PC-9 (cell line): ENCODE measurements around the gene PCDHA13. TPM values are rescaled to one million over a fixed set of nuclear protein-coding genes. Genes with fewer than 3 reads are reported as not detected.
A peak's percentile ranks its signal among the peaks of the same experiment; 100 is the strongest.

Source experiments
- BruUV-seq: library from RNA; stranded (reverse); fragments of 400-500 nt; replicated peaks from 2 replicates; lab custom pipeline; 2021; lab: Mats Ljungman, UMichigan
- CTCF ChIA-PET: fragments of 300-600 bp; sonication (Branson Sonifier 250); formaldehyde crosslinking; loops from one replicate; lab custom pipeline; 2022; ENCODE audit warnings: antibody characterized with exemption; lab: Charles Lee
- POLR2A ChIA-PET: fragments of 300-600 bp; sonication (Branson Sonifier 250); formaldehyde crosslinking; loops from one replicate; lab custom pipeline; 2022; ENCODE audit warnings: antibody characterized with exemption; ENCODE audit not compliant: unreplicated experiment; lab: Charles Lee
- DNase-seq, 2 experiments: peaks; one replicate each; pipeline versions ENCODE4 v3.0.0 to v3.0.0-alpha.2; 2015 to 2022; ENCODE audit warnings: mixed read lengths in 1 of 2
- H2AFZ ChIP-seq: fragments of 200-600 bp; sonication (generic); 2 replicates; pipeline ENCODE4 v1.8.1; 2017; ENCODE audit warnings: antibody characterized with exemption
- H3F3A ChIP-seq: fragments of 200-600 bp; sonication (generic); 2 replicates; pipeline ENCODE4 v1.8.1; 2017; ENCODE audit warnings: antibody characterized with exemption, mild to moderate bottlenecking, low read depth; ENCODE audit not compliant: insufficient read depth
- H3K27ac ChIP-seq: fragments of 200-600 bp; sonication (generic); 2 replicates; pipeline ENCODE4 v1.6.1; 2016; ENCODE audit warnings: mixed run types
- H3K27me3 ChIP-seq: fragments of 200-600 bp; sonication (generic); 2 replicates; pipeline ENCODE4 v1.6.1; 2016; ENCODE audit warnings: low read depth, mixed run types; ENCODE audit not compliant: insufficient read depth
- H3K36me3 ChIP-seq: fragments of 200-600 bp; sonication (generic); 2 replicates; pipeline ENCODE4 v1.6.1; 2016; ENCODE audit warnings: low read depth, mixed run types
- H3K4me1 ChIP-seq: fragments of 200-600 bp; sonication (generic); replicated peaks from 2 replicates; pipeline ENCODE4 v1.6.1; 2016; ENCODE audit warnings: mixed run types; ENCODE audit not compliant: insufficient read depth
- H3K4me2 ChIP-seq: fragments of 200-600 bp; sonication (generic); 2 replicates; pipeline ENCODE4 v1.6.1; 2017; ENCODE audit warnings: mixed run types
- H3K4me3 ChIP-seq: fragments of 200-600 bp; sonication (generic); 2 replicates; pipeline ENCODE4 v1.6.1; 2016; ENCODE audit warnings: mixed run types
- H3K79me2 ChIP-seq: fragments of 200-600 bp; sonication (generic); 2 replicates; pipeline ENCODE4 v1.6.1; 2017; ENCODE audit warnings: low read depth, mixed run types
- H3K9me2 ChIP-seq: fragments of 200-600 bp; sonication (generic); 2 replicates; pipeline ENCODE4 v1.8.1; 2017; ENCODE audit warnings: mild to moderate bottlenecking; ENCODE audit not compliant: insufficient read depth
- H3K9me3 ChIP-seq: fragments of 200-600 bp; sonication (generic); 2 replicates; pipeline ENCODE4 v1.8.1; 2016; ENCODE audit warnings: low read depth; ENCODE audit not compliant: insufficient read depth
- H4K20me1 ChIP-seq: fragments of 200-600 bp; sonication (generic); 2 replicates; pipeline ENCODE4 v1.8.1; 2017; ENCODE audit not compliant: insufficient read depth
- CTCF ChIP-seq: fragments of 200-600 bp; sonication (generic); conservative IDR thresholded peaks from 2 replicates; pipeline ENCODE4 v1.6.1; 2017; ENCODE audit warnings: mixed run types, antibody characterized with exemption, mild to moderate bottlenecking, moderate library complexity
- EZH2 ChIP-seq: fragments of 200-600 bp; sonication (generic); IDR thresholded peaks from 2 replicates; pipeline ENCODE4 v1.8.0; 2017; ENCODE audit warnings: antibody characterized with exemption, low read depth
- intact Hi-C: fragments of 100-400 bp; cut with micrococcal nuclease; formaldehyde crosslinking; loops from one replicate; pipeline ENCODE4 v1.10.0; 2022; ENCODE audit not compliant: unreplicated experiment
- total RNA-seq: library from RNA; stranded (reverse); gene quantifications from 2 replicates; pipeline ENCODE4 v1.2.3, GENCODE V29; 2021

PCDHA13 gene
- total RNA-seq, 1 experiment from 2014 or later, result not detected

- BruUV-seq, result no TSS peak
- CTCF ChIA-PET, result no interaction called here
- TF ChIP-seq EZH2, result no peak
- no peak for TF ChIP-seq CTCF
Observed at GRCh38 chr5:140877262-140877581, 4.7 kb upstream of the PCDHA13 start.

DNA sequence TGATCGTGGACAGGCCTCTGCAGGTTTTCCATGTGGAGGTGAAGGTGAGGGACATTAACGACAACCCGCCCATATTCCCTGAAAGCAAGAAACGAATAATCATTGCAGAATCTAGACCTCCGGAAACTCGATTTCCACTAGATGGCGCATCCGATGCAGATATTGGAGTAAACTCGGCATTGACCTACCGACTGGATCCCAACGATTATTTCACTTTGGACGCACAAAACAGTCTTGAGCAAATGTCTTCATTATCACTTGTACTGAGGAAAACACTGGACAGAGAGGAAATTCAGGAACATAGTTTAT lies 621 bp downstream of the PCDHA13 start:
- Histone ChIP-seq H3K27ac (no peak overlapping the region), H4K20me1 (no peaks in the 10 kb centered on the region), H3F3A (no peaks in the 10 kb centered on the region), H3K4me2 (no peak overlapping the region), H2AFZ (no peak overlapping the region), H3K4me1 (no peaks in the 10 kb centered on the region), H3K9me3 (peaks cover 6% of the 10 kb centered on the region), H3K4me3 (no peak overlapping the region), H3K79me2 (no peaks in the 10 kb centered on the region), H3K9me2 (no peaks in the 10 kb centered on the region; the same call in 1 of the 2 replicates), H3K36me3 (no peaks in the 10 kb centered on the region), H3K27me3 (0 out of 2 replicates have a peak, but pooled peaks cover under 1% of the 10 kb centered on the region)
- 0 out of 2 replicates have a peak, but pooled peaks have one; percentile 26 for TF ChIP-seq CTCF
- no peak for TF ChIP-seq EZH2
- no peak for DNase-seq
- CTCF ChIA-PET, result interaction anchor here (0.9 kb wide), 1 partner anchor 157 kb away, joined by 5 read pairs; no protein-coding TSS in a partner anchor
- POLR2A ChIA-PET, result no interaction called here
- no TSS peak for BruUV-seq
- intact Hi-C loops, result loop anchor here (1.0 to 5.0 kb wide), 2 partner anchors 40 to 158 kb away; no protein-coding TSS in a partner anchor

More at GRCh38 chr5:140877262-140877581, 4.7 kb upstream of the PCDHA13 start:
- no peak for DNase-seq
- Histone ChIP-seq H3K27me3 (no peaks in the 10 kb centered on the region), H3K9me2 (no peaks in the 10 kb centered on the region), H3K9me3 (no peaks in the 10 kb centered on the region), H3K4me1 (no peaks in the 10 kb centered on the region), H3K4me2 (no peak overlapping the region), H3K36me3 (no peaks in the 10 kb centered on the region), H4K20me1 (no peaks in the 10 kb centered on the region), H3K79me2 (no peaks in the 10 kb centered on the region), H2AFZ (no peak overlapping the region), H3F3A (no peaks in the 10 kb centered on the region), H3K4me3 (no peak overlapping the region), H3K27ac (no peak overlapping the region)
- intact Hi-C loops, result no loop called here
- POLR2A ChIA-PET, result no interaction called here

DNA sequence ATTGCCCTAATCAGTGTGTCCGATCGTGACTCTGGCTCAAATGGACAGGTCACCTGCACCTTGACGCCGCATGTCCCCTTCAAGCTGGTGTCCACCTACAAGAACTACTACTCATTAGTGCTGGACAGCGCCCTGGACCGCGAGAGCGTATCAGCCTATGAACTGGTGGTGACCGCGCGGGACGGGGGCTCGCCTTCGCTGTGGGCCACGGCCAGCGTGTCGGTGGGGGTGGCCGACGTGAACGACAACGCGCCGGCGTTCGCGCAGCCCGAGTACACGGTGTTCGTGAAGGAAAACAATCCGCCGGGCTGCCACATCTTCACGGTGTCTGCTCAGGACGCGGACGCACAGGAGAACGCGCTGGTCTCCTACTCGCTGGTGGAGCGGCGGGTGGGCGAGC lies 1.4 kb downstream of the PCDHA13 start:
- H3K4me1 ChIP-seq, result no peaks in the 10 kb centered on the region
- ChIA-PET CTCF (no interaction called here), POLR2A (no interaction called here)
- DNase-seq, result no peak
- H3K79me2 ChIP-seq, result no peaks in the 10 kb centered on the region
- TF ChIP-seq EZH2, result no peak
- no peak for TF ChIP-seq CTCF
- H2AFZ ChIP-seq, result no peak overlapping the region
- H3K9me3 ChIP-seq, result peaks cover 6% of the 10 kb centered on the region
- no peaks in the 10 kb centered on the region; the same call in 1 of the 2 replicates for H3K9me2 ChIP-seq
- H3K27me3 ChIP-seq, result 0 out of 2 replicates have a peak, but pooled peaks cover 8% of the 10 kb centered on the region
- no peak overlapping the region for H3K27ac ChIP-seq
- H3F3A ChIP-seq, result no peaks in the 10 kb centered on the region
- H3K4me3 ChIP-seq, result no peak overlapping the region
- H3K4me2 ChIP-seq, result no peak overlapping the region
- intact Hi-C loops, result loop anchor here (5.0 kb wide), 1 partner anchor 39 kb away; no protein-coding TSS in a partner anchor
- no peaks in the 10 kb centered on the region for H3K36me3 ChIP-seq
- BruUV-seq, result no TSS peak
- no peaks in the 10 kb centered on the region for H4K20me1 ChIP-seq
